Stimulated activated CD8-positive, alpha-beta memory T cell treated with anti-CD3 and anti-CD28 coated beads, Interleukin-7, amount 100 ng/mL, for 1 hour (primary cell): Measurements from ENCODE around the gene INTS6L.

Source experiments
- DNase-seq, 2 donors: peaks; one replicate each; pipeline ENCODE4 v3.0.0-alpha.2; 2020; ENCODE audit warnings: low read depth in 2 of 2

The INTS6L gene

GRCh38 chrX:135520553-135521404, at the start of gene INTS6L:
INTS6L (plus strand) TSS chrX:135520660; CDS start chrX:135520993, 333 bp downstream.
- peak; percentile 63 to 64 for DNase-seq

GRCh38 chrX:135476378-135476777, 44.1 kb upstream of the INTS6L start:
- no peak for DNase-seq

- no peak for DNase-seq
Measured at GRCh38 chrX:135477576-135477975, 42.9 kb upstream of the INTS6L start.

- DNase-seq, result no peak
Measured at GRCh38 chrX:135480076-135480475, 40.4 kb upstream of the INTS6L start.

GRCh38 chrX:135481696-135482179, 38.7 kb upstream of the INTS6L start:
- DNase-seq, result no peak

GRCh38 chrX:135484641-135485289, 35.7 kb upstream of the INTS6L start:
- DNase-seq, result no peak

- no peak for DNase-seq
Measured at GRCh38 chrX:135489542-135489941, 30.9 kb upstream of the INTS6L start.

- no peak for DNase-seq
Measured at GRCh38 chrX:135490979-135491514, 29.4 kb upstream of the INTS6L start.

GRCh38 chrX:135494453-135494852, 26.0 kb upstream of the INTS6L start:
- no peak for DNase-seq

GRCh38 chrX:135497736-135498135, 22.7 kb upstream of the INTS6L start:
- DNase-seq, result no peak

- DNase-seq, result no peak
Measured at GRCh38 chrX:135498236-135498635, 22.2 kb upstream of the INTS6L start.

- DNase-seq, result no peak
Measured at GRCh38 chrX:135505351-135505750, 15.1 kb upstream of the INTS6L start.

- DNase-seq, result no peak
Measured at GRCh38 chrX:135509885-135510284, 10.6 kb upstream of the INTS6L start.

- no peak for DNase-seq
Measured at GRCh38 chrX:135512508-135513129, 7.8 kb upstream of the INTS6L start.

- DNase-seq, result no peak
Measured at GRCh38 chrX:135513130-135513515, 7.3 kb upstream of the INTS6L start.

GRCh38 chrX:135516376-135516775, 4.1 kb upstream of the INTS6L start:
- DNase-seq, result no peak

GRCh38 chrX:135518161-135518560, 2.3 kb upstream of the INTS6L start:
- no peak for DNase-seq

GRCh38 chrX:135520022-135520552, 373 bp upstream of the INTS6L start:
- no peak for DNase-seq

- DNase-seq, result peak; percentile 55
Measured at GRCh38 chrX:135521405-135522131, 1.1 kb downstream of the INTS6L start.

- DNase-seq, result no peak
Measured at GRCh38 chrX:135522132-135522530, 1.7 kb downstream of the INTS6L start.
